GM19324 (cell line): ENCODE results near the gene LRRTM4.

Source experiments
- ATAC-seq: cut with Tn5 transposase; IDR thresholded peaks from one replicate; pipeline ENCODE4 v1.9.1; 2021; ENCODE audit warnings: mild to moderate bottlenecking, moderate library complexity; ENCODE audit not compliant: unreplicated experiment, low FRiP score

The LRRTM4 gene

GRCh38 chr2:77479395-77479794, 42.8 kb downstream of the LRRTM4 start:
- no peak for ATAC-seq

GRCh38 chr2:77470096-77470495, 52.1 kb downstream of the LRRTM4 start:
- ATAC-seq: no peak

GRCh38 chr2:77469106-77469505, 53.1 kb downstream of the LRRTM4 start:
- no peak for ATAC-seq

GRCh38 chr2:77459840-77460239, 62.3 kb downstream of the LRRTM4 start:
- no peak for ATAC-seq

GRCh38 chr2:77458216-77458615, 64.0 kb downstream of the LRRTM4 start:
- ATAC-seq: no peak

- ATAC-seq: no peak
Observed at GRCh38 chr2:77457665-77458064, 64.5 kb downstream of the LRRTM4 start.

- no peak for ATAC-seq
Observed at GRCh38 chr2:77443076-77443475, 79.1 kb downstream of the LRRTM4 start.

GRCh38 chr2:77434880-77435279, 87.3 kb downstream of the LRRTM4 start:
- no peak for ATAC-seq

- ATAC-seq: no peak
Observed at GRCh38 chr2:77428946-77429345, 93.2 kb downstream of the LRRTM4 start.

- no peak for ATAC-seq
Observed at GRCh38 chr2:77421971-77422370, 100.2 kb downstream of the LRRTM4 start.

GRCh38 chr2:77418537-77418936, 103.6 kb downstream of the LRRTM4 start:
- no peak for ATAC-seq

GRCh38 chr2:77404189-77404588, 118.0 kb downstream of the LRRTM4 start:
- ATAC-seq: no peak

GRCh38 chr2:77398970-77399600, 123.1 kb downstream of the LRRTM4 start:
- ATAC-seq: no peak

- no peak for ATAC-seq
Observed at GRCh38 chr2:77397763-77398162, 124.4 kb downstream of the LRRTM4 start.

- ATAC-seq: no peak
Observed at GRCh38 chr2:77395011-77395410, 127.2 kb downstream of the LRRTM4 start.

- ATAC-seq: no peak
Observed at GRCh38 chr2:77391119-77391518, 131.1 kb downstream of the LRRTM4 start.

- ATAC-seq: no peak
Observed at GRCh38 chr2:77387324-77387723, 134.9 kb downstream of the LRRTM4 start.

- ATAC-seq: no peak
Observed at GRCh38 chr2:77372636-77373035, 149.5 kb downstream of the LRRTM4 start.

- ATAC-seq: no peak
Observed at GRCh38 chr2:77370511-77370910, 151.7 kb downstream of the LRRTM4 start.

- ATAC-seq: no peak
Observed at GRCh38 chr2:77363277-77363676, 158.9 kb downstream of the LRRTM4 start.

- ATAC-seq: no peak
Observed at GRCh38 chr2:77348821-77349220, 173.4 kb downstream of the LRRTM4 start.

- ATAC-seq: no peak
Observed at GRCh38 chr2:77336013-77336412, 186.2 kb downstream of the LRRTM4 start.
